Fibroblast of mammary gland (primary cell): ENCODE results near the gene CELF5.
"Not testable (repeated sequence)": the region's sequence is repeated elsewhere in the genome, so short reads cannot be mapped to it uniquely, and the experiment has no call there.

Source experiments
- DNase-seq: peaks from one replicate; pipeline ENCODE4 v3.0.0-alpha.2; 2010; ENCODE audit warnings: low read depth
- H3K4me3 ChIP-seq: 2 replicates; pipeline ENCODE4 v1.5.1; 2011; ENCODE audit warnings: low read depth, mild to moderate bottlenecking, low read length, moderate library complexity; ENCODE audit not compliant: control insufficient read depth
- TF ChIP-seq, protein P1 (sequence below): conservative IDR thresholded peaks from 2 replicates; pipeline ENCODE4 v1.5.1; 2011; ENCODE audit warnings: low read depth, low read length, inconsistent platforms; ENCODE audit not compliant: control insufficient read depth, insufficient read depth

CELF5 gene

DNA sequence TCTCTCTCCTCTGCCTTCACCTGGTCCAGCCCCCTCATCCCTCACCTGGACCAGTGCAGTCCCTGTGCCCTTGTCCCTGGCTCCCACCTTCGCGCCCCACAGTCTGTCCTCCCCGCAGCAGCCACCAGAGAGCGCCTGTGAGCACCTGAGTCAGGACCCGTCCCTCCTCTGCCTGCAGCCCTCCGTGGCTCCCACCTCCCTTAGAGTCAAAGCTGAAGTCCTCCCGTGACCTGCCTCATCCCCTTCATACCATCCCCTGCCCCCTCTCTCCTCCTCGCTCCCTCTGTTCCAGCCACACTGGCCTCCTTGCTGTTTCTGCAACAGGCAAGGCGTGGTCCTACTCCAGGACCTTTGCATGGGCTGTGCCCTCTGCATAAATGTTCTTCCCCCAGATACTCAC lies 10.3 kb downstream of the CELF5 start:
- H3K4me3 ChIP-seq, result no peak overlapping the region
- TF ChIP-seq, protein P1, sequence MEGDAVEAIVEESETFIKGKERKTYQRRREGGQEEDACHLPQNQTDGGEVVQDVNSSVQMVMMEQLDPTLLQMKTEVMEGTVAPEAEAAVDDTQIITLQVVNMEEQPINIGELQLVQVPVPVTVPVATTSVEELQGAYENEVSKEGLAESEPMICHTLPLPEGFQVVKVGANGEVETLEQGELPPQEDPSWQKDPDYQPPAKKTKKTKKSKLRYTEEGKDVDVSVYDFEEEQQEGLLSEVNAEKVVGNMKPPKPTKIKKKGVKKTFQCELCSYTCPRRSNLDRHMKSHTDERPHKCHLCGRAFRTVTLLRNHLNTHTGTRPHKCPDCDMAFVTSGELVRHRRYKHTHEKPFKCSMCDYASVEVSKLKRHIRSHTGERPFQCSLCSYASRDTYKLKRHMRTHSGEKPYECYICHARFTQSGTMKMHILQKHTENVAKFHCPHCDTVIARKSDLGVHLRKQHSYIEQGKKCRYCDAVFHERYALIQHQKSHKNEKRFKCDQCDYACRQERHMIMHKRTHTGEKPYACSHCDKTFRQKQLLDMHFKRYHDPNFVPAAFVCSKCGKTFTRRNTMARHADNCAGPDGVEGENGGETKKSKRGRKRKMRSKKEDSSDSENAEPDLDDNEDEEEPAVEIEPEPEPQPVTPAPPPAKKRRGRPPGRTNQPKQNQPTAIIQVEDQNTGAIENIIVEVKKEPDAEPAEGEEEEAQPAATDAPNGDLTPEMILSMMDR, result peak; percentile 16
- no peak for DNase-seq

DNA sequence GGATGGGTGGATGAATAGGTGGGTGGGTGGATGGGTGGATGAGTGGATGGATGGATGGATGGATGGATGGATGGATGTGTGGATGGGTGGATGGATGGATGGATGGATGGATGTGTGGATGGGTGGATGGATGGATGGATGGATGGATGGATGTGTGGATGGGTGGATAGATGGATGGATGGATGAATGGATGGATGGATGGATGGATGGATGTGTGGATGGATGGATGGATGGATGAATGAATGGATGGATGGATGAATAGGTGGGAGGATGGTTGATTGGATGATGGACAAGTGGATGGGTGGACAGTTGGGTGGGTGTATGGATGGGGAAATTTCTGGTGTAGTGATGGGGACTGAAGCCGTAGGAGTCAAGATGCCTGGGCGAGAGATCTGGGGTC lies 11.1 kb downstream of the CELF5 start:
- not testable (repeated sequence) for H3K4me3 ChIP-seq, DNase-seq

DNA sequence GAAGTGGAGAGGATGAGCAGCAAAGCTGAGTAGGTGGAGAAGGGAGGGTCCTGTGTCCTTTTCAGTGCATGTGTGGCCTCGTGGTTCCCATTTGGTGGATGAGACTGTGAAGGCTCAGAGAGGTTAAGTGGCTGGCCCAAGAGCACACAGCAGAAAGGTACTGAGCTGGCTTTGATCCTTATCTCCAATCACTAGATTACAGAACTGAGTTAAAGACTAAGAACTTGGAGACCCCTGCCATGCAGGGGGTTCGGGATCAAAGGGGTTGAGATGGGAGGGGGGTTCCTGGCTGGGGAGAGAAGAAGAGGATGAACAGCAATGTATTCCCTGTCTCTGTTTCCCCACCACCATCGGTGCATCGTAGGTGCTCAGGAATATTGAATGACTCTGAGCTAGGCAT lies 11.8 kb downstream of the CELF5 start:
- no peak overlapping the region for H3K4me3 ChIP-seq
- DNase-seq, result no peak
- TF ChIP-seq, protein P1, result no peak

DNA sequence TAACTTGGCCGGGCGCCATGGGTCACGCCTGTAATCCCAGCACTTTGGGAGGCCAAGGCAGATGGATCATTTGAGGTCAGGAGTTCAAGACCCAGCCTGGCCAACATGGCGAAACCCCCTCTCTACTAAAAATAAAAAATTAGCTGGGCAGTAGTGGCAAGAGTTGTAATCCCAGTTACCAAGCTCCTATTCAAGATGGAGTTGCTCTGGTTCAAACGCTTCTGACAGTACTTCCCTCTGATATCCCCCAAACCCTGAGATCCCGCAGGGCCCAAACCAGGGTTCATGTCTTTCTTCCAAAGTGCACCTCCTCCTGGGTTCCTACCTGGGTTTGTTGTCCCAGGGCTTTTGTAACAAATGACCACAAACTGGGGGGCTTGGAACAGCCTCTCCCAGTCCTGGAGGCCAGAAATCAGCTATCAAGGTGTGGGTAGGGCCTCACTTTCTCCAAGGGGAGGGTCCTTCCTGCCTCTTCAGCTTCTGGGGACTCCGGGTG lies 13.7 kb downstream of the CELF5 start:
- H3K4me3 ChIP-seq, result no peak overlapping the region
- no peak for DNase-seq
- TF ChIP-seq, protein P1, result no peak

DNA sequence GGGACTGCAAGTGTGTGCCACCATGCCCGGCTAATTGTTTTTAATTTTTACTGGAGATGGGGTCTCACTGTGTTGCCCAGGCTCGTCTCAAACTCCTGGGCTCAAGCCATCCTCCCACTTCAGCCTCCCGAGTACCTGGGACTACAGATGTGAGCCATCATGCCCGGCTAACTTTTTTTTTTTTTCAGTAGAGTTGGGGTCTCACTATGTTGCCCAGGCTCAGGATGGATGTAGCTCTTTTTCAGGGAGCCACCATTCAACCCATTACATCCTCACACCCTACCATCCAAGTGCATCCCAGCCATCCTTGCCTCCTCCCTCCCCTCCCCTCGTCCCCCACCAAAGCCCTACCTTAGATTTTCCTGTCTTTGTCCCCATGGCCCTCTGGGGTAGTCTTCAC lies 14.9 kb downstream of the CELF5 start:
- TF ChIP-seq, protein P1, result no peak
- no peak for DNase-seq

DNA sequence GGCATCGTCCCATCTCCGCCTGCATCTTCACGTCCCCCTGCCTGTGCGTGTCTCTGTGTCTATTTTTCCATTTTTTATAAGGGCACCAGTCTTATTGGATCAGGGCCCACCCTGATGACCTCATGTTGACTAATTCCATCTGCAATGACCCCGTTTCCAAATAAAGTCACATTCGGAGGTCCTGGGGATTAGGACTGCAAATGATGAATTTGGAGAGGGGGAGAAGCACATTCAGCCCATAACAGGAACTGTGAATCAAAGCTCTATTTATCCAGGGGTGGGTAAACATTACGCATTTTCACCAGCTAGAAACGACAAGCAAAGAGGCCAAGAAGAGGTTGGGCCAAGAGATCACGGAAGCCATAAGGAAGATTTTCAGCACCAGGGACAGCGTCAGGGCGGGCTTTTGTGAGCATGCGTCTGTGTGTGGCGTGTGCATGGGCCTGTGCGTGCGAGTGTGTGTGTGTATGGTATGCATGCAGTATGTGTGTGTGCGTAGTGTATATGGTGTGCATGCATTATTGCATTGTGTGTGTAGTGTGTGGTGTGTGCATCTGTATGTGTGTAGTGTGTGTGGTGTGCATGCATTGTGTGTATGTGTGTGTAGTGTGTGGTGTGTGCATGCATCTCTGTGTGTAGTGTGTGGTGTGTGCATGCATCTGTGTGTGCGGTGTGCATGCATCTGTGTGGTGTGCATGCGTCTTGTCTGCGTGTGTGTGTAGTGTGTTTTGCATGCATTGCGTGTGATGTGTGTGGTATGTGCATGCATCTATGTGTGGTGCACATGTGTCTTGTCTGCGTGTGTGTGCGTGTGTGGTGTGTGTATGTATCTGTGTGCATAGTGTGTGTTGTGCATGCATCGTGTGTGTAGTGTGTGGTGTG lies 19.6 kb downstream of the CELF5 start:
- peak; percentile 52 for DNase-seq

More for the DNA sequence above, 14.9 kb downstream of the CELF5 start:
- H3K4me3 ChIP-seq, result no peak overlapping the region

DNA sequence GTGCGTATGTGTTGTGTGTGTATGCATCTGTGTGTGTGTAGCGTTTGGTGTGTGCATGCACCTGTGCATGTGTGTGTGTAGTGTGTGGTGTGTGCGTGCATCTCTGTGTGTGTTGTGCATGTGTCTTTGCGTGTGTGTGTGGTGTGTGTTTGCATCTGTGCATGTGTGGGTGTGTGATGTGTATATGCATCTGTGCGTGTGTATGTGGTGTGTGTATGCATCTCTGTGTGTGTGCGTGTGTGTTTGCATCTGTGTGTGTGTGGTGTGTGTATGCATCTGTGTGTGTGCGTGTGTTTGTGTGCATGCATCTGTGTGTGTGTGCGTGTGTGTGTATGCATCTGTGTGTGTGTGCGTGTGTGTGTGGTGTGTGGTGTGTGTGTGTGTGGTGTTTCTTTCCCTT lies 20.6 kb downstream of the CELF5 start:
- DNase-seq, result no peak
- TF ChIP-seq, protein P1, result no peak

More for the DNA sequence above, 19.6 kb downstream of the CELF5 start:
- no peak overlapping the region for H3K4me3 ChIP-seq
- TF ChIP-seq, protein P1, result no peak

More for the DNA sequence above, 20.6 kb downstream of the CELF5 start:
- no peak overlapping the region for H3K4me3 ChIP-seq
